GM19455 (cell line): Measurements from ENCODE around the gene LCLAT1.

ENCODE experiments used
- ATAC-seq: cut with Tn5 transposase; IDR thresholded peaks from one replicate; pipeline ENCODE4 v1.9.1; 2021; ENCODE audit not compliant: unreplicated experiment

LCLAT1 gene

GRCh38 chr2:30422444-30423040, 24.5 kb upstream of the LCLAT1 start:
- no peak for ATAC-seq

GRCh38 chr2:30424231-30424630, 22.8 kb upstream of the LCLAT1 start:
- no peak for ATAC-seq

- ATAC-seq, result no peak
These were observed 21.7 kb upstream of the LCLAT1 start for GRCh38 chr2:30425326-30425725.

- ATAC-seq, result no peak
These were observed 19.3 kb upstream of the LCLAT1 start for GRCh38 chr2:30427606-30428347.

- no peak for ATAC-seq
These were observed 18.7 kb upstream of the LCLAT1 start for GRCh38 chr2:30428348-30428662.

GRCh38 chr2:30428827-30429461, 18.1 kb upstream of the LCLAT1 start:
- ATAC-seq, result no peak

- no peak for ATAC-seq
These were observed 13.3 kb upstream of the LCLAT1 start for GRCh38 chr2:30433541-30434299.

GRCh38 chr2:30434708-30435107, 12.3 kb upstream of the LCLAT1 start:
- no peak for ATAC-seq

- ATAC-seq, result no peak
These were observed 10.1 kb upstream of the LCLAT1 start for GRCh38 chr2:30436859-30437435.

GRCh38 chr2:30437809-30438548, 9.1 kb upstream of the LCLAT1 start:
- no peak for ATAC-seq

- ATAC-seq, result no peak
These were observed 7.8 kb upstream of the LCLAT1 start for GRCh38 chr2:30439296-30439695.

GRCh38 chr2:30439879-30440278, 7.2 kb upstream of the LCLAT1 start:
- no peak for ATAC-seq

- no peak for ATAC-seq
These were observed 6.0 kb upstream of the LCLAT1 start for GRCh38 chr2:30441023-30441422.

- no peak for ATAC-seq
These were observed 4.0 kb upstream of the LCLAT1 start for GRCh38 chr2:30443081-30443480.

- ATAC-seq, result no peak
These were observed 2.8 kb upstream of the LCLAT1 start for GRCh38 chr2:30444273-30444672.

GRCh38 chr2:30445266-30445821, 1.7 kb upstream of the LCLAT1 start:
- no peak for ATAC-seq

- ATAC-seq, result peak; percentile 18
These were observed 371 bp upstream of the LCLAT1 start for GRCh38 chr2:30446602-30447148.

GRCh38 chr2:30448308-30448707, 1.3 kb downstream of the LCLAT1 start:
- no peak for ATAC-seq

- ATAC-seq, result no peak
These were observed 1.8 kb downstream of the LCLAT1 start for GRCh38 chr2:30448866-30449265.

- no peak for ATAC-seq
These were observed 3.0 kb downstream of the LCLAT1 start for GRCh38 chr2:30450025-30450424.
